Measurements from ENCODE around the gene COL20A1.
A peak's percentile ranks its signal among the peaks of the same experiment; 100 is the strongest.

Gene COL20A1

DNA sequence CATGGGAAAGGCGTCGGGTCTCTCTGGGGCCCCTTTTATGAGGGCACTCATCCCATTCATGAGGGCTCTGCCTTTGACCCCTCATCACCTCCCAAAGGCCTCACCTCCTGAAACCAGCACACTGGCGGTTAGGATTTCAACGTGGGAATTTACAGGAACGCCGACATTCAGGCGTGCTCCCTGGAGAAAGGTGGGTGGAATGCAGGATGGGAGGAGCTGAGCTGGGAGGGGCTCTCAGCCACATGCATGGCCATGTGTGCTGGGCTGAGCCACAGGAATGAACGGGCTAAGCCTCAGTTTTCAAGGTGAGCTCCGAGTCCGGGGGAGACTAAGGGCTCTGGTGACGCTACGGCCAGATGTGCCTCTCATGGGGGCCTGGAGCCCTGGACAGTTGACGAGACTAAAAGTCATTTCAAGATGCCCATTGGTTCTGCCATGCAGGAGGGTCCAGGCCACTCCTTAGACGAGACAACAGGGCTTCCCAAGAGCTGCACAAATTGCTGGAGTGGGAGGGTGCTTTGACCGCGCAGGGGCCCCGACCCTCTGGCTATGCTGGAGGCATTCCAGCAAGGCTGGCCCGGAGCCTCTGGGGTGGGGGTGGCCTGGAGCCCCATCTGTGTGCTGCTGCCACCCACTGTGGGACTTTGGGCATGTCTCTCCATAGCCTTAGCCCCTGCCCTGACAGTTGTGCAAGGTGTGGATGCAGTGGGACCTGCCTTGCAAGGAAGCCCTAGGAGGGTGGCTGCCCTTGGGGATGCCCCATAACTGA is 24.1 kb upstream of the COL20A1 start:
- TF ChIP-seq POLR2AphosphoS5 (IDR thresholded peaks at IDR 0.05; ENCODE audit: low read depth, low read length) = no peak
- TF ChIP-seq TAF1 (IDR thresholded peaks at IDR 0.05; ENCODE audit: borderline replicate concordance, insufficient read depth, low read length) = no peak
- TF ChIP-seq, protein P1, sequence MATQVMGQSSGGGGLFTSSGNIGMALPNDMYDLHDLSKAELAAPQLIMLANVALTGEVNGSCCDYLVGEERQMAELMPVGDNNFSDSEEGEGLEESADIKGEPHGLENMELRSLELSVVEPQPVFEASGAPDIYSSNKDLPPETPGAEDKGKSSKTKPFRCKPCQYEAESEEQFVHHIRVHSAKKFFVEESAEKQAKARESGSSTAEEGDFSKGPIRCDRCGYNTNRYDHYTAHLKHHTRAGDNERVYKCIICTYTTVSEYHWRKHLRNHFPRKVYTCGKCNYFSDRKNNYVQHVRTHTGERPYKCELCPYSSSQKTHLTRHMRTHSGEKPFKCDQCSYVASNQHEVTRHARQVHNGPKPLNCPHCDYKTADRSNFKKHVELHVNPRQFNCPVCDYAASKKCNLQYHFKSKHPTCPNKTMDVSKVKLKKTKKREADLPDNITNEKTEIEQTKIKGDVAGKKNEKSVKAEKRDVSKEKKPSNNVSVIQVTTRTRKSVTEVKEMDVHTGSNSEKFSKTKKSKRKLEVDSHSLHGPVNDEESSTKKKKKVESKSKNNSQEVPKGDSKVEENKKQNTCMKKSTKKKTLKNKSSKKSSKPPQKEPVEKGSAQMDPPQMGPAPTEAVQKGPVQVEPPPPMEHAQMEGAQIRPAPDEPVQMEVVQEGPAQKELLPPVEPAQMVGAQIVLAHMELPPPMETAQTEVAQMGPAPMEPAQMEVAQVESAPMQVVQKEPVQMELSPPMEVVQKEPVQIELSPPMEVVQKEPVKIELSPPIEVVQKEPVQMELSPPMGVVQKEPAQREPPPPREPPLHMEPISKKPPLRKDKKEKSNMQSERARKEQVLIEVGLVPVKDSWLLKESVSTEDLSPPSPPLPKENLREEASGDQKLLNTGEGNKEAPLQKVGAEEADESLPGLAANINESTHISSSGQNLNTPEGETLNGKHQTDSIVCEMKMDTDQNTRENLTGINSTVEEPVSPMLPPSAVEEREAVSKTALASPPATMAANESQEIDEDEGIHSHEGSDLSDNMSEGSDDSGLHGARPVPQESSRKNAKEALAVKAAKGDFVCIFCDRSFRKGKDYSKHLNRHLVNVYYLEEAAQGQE (IDR thresholded peaks at IDR 0.05; ENCODE audit: insufficient read depth in 1 of 2, low read depth in 2 of 2, low read length in 2 of 2) = no peak
- no peak for TF ChIP-seq FOXP2 (optimal IDR thresholded peaks at IDR 0.05; ENCODE audit: borderline replicate concordance, extremely low read depth, extremely low read length, insufficient read depth)
- no peak for TF ChIP-seq SIN3A (IDR thresholded peaks at IDR 0.05; ENCODE audit: borderline replicate concordance, insufficient read depth, low read length)

DNA sequence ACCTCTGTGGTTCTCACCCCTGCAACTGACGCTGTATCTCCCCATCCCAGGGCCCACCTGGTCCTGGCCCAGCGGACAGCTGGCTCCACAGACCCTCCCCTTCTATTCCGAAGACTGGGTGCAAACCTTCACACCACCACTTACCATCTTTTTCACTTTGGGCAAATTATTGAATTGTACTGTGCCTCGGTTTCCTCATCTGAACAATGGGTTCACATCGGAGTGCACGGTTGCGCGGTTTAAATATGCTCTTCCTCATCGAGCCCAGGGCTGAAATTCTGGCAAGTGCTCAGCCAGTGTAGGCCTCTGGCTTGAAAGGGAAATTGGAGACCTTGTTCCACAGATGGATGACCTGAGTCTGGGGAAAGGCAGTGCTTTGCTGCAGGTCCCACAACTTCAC is 23.3 kb upstream of the COL20A1 start:
- TF ChIP-seq, protein P1 (IDR thresholded peaks at IDR 0.05; ENCODE audit: insufficient read depth in 1 of 2, low read depth in 2 of 2, low read length in 2 of 2) = no peak
- TF ChIP-seq POLR2AphosphoS5 (IDR thresholded peaks at IDR 0.05; ENCODE audit: low read depth, low read length) = no peak
- TF ChIP-seq TAF1 (IDR thresholded peaks at IDR 0.05; ENCODE audit: borderline replicate concordance, insufficient read depth, low read length) = no peak
- no peak for TF ChIP-seq FOXP2 (optimal IDR thresholded peaks at IDR 0.05; ENCODE audit: borderline replicate concordance, extremely low read depth, extremely low read length, insufficient read depth)
- no peak for TF ChIP-seq SIN3A (IDR thresholded peaks at IDR 0.05; ENCODE audit: borderline replicate concordance, insufficient read depth, low read length)

DNA sequence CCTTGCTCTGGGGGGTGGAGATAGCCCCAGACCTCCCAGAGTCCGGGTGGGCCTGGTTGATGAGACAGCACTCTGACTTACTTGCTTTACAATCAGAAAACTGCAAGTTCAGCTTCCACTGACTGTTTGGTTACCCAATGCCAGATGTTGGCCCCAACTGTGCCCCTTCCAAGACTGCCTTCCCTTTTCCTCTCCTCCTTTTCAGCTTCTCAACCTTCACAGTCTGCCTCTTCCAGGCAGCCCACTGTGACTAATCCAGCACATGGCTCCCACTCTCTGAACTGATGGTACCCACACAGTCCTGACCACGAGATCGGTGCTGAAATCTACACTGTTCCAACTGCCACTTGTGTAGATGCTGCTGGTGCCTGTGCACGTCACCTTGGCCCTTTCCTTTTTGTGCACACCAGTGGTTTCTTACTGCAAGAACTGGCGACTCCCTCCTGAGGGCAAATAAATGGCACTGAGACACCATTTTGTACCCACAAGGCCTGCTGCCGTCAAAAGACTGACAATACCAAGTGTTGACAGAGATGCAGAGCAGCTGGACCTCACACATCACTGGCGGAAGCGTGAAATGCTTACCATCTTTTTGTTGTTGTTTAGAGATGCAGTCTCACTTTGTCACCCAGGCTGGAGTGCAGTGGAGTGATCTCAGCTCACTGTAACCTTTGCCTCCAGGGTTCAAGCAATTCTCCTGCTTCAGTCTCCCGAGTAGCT is 22.2 kb upstream of the COL20A1 start:
- TF ChIP-seq FOXP2 (optimal IDR thresholded peaks at IDR 0.05; ENCODE audit: borderline replicate concordance, extremely low read depth, extremely low read length, insufficient read depth) (no peak), POLR2AphosphoS5 (IDR thresholded peaks at IDR 0.05; ENCODE audit: low read depth, low read length) (no peak), SIN3A (IDR thresholded peaks at IDR 0.05; ENCODE audit: borderline replicate concordance, insufficient read depth, low read length) (no peak), TAF1 (IDR thresholded peaks at IDR 0.05; ENCODE audit: borderline replicate concordance, insufficient read depth, low read length) (no peak)
- TF ChIP-seq, protein P1 (IDR thresholded peaks at IDR 0.05; ENCODE audit: insufficient read depth in 1 of 2, low read depth in 2 of 2, low read length in 2 of 2) = no peak

DNA sequence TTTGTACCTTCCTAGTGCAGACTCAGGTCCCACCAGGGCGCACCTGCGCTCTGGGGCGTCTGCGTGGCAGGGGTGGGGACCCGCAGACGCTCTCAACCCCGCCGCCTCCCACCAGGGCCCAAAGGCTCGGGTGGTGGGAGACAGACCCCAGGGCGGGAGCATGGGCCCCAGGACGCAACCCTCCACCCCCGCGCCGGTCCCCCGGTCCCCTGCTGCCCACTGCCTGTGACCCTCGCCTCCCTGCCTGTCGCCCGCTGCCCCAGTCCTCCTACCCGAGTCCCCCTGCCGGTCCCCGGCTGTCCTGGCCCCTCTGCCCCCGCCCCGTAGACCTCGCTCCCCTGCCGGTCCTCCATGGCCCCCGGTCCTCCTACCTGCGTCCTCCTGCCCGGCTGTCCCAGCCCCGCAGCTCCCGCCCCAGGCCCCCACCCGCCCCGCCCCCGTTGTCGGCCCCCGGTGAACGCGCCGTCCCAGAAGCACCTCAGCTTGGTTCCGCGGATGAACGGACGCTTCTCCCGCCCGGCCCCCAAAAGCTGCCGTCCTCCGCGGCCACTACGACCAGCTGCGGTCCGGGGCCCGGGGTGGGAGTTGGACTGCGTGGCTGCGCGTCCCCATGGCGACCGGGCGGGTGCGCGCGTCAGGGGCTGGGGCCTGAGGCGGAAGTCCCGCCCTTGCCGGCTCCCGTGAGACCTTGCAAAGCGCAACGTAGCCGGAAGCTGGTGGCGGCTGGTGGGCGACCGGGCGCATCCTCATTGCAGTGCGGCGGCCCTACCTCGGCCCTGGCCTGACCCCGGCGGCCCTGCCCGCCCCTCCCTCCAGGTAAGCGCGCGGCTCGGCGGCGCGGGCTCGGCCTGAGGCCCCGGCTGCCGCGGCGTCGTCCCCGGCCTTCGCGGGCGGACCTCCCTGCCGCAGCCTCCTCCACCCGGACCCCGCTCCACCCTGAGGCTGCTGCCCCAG is 20.6 kb upstream of the COL20A1 start, which contains the start of gene ARFGAP1:
Gene ARFGAP1, plus strand, starts transcription at position 709 of the 954 bp plus-strand sequence. CDS start 2,768 bp downstream, outside the sequence.
- TF ChIP-seq SIN3A (IDR thresholded peaks at IDR 0.05; ENCODE audit: borderline replicate concordance, insufficient read depth, low read length) = peak; percentile 87; the same call in 1 of the 2 replicates
- TF ChIP-seq, protein P1 (IDR thresholded peaks at IDR 0.05; ENCODE audit: insufficient read depth in 1 of 2, low read depth in 2 of 2, low read length in 2 of 2) = no peak
- TF ChIP-seq POLR2AphosphoS5 (IDR thresholded peaks at IDR 0.05; ENCODE audit: low read depth, low read length) = peak; percentile 81
- TF ChIP-seq TAF1 (IDR thresholded peaks at IDR 0.05; ENCODE audit: borderline replicate concordance, insufficient read depth, low read length) = no peak
- TF ChIP-seq FOXP2 (optimal IDR thresholded peaks at IDR 0.05; ENCODE audit: borderline replicate concordance, extremely low read depth, extremely low read length, insufficient read depth) = peak; percentile 79

All from PFSK-1 (cell line).